Measurements from ENCODE around the gene SYNE1. TPM values are rescaled to one million over a fixed set of nuclear protein-coding genes. Genes with fewer than 3 reads are reported as not detected.
"Not testable (repeated sequence)": the region's sequence is repeated elsewhere in the genome, so short reads cannot be mapped to it uniquely, and the experiment has no call there.

The SYNE1 gene
- total RNA-seq, 3 donors from 2014 or later: 16.8 to 78.6 (median 22.3) TPM

DNA sequence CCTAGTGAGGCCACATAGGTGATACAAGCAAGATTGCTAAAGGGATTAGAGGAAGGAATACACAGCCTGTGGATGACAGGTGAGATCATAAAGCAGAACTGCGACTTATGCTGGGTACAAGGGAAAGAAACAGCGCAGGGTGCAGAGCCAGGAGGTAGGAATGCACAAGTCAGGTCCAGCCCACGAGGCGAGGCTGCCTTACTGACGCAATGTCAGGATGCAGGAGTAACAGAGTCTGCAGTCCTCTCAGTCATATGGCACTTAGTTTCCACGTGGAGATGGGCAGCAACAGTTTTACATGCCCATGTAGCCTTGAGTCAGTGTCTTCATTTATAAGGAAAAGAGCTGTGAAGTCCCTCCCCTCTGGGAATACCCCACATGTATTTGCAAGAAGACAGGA, 210.9 kb downstream of the SYNE1 start:
- Histone ChIP-seq H3K4me1 (ENCODE audit: low read depth) (no peaks in the 10 kb centered on the region), H3K9me3 (no peaks in the 10 kb centered on the region), H3K36me3 (ENCODE audit: low read depth) (no peaks in the 10 kb centered on the region), H3K4me3 (no peak overlapping the region)
- no peak for TF ChIP-seq CTCF (IDR thresholded peaks at IDR 0.05)
- intact Hi-C loops (cut with DNase I, micrococcal nuclease): no loop called here
- DNase-seq (no peak), ATAC-seq (no peak)

GRCh38 chr6:152423216-152424103, 213.7 kb downstream of the SYNE1 start:
- intact Hi-C loops (cut with DNase I, micrococcal nuclease): no loop called here
- H3K9me3 ChIP-seq: peaks cover 7% of the 10 kb centered on the region
- ATAC-seq (no peak), DNase-seq (no peak)
- H3K36me3 ChIP-seq (ENCODE audit: low read depth): no peaks in the 10 kb centered on the region
- no peak overlapping the region for H3K4me3 ChIP-seq
- no peak for TF ChIP-seq CTCF (IDR thresholded peaks at IDR 0.05)
- H3K4me1 ChIP-seq (ENCODE audit: low read depth): no peaks in the 10 kb centered on the region

DNA sequence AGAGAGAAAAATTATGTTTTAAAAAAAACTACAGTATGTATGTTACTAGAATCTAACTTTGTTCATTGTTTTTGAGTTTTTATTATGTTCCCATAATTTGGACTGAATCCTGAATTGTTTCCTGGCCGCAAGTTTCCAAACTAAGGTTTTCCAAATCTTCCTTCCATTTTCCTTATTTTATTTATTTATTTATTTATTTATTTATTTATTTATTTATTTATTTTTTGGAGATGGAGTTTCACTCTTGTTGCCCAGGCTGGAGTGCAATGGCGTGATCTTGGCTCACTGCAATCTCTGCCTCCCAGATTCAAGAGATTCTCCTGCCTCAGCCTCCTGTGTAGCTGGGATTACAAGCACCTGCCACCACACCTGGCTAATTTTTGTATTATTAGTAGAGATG, 215.7 kb downstream of the SYNE1 start:
- DNase-seq; H3K4me1 ChIP-seq (ENCODE audit: low read depth); ATAC-seq; H3K4me3 ChIP-seq; intact Hi-C loops (cut with DNase I, micrococcal nuclease); H3K9me3 ChIP-seq; H3K36me3 ChIP-seq (ENCODE audit: low read depth): not testable (repeated sequence)

GRCh38 chr6:152420696-152421095, 216.5 kb downstream of the SYNE1 start:
- ATAC-seq (no peak), DNase-seq (no peak)
- H3K36me3 ChIP-seq (ENCODE audit: low read depth): no peaks in the 10 kb centered on the region
- no peaks in the 10 kb centered on the region for H3K4me1 ChIP-seq (ENCODE audit: low read depth)
- no peak for TF ChIP-seq CTCF (IDR thresholded peaks at IDR 0.05)
- intact Hi-C loops (cut with DNase I, micrococcal nuclease): no loop called here
- no peak overlapping the region for H3K4me3 ChIP-seq
- H3K9me3 ChIP-seq: peaks cover 7% of the 10 kb centered on the region

DNA sequence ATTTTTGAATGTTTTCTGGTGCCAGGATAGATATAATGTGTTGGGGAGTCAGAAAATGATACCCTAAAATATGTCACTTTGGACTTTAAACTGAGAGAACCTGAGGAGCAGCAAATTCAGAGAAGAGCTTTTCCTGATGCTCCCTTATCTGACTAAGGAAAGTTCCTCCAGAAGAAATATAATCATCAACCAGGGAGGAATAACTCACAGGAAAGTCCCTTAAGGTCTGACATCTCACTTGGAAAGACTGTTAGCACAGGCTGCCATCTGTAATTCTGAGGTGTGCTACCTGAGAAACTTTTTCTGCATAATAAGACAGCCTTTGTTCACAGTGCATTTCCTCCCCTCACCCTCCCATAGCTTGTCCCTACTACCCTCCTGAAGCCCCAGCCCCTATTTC, 218.6 kb downstream of the SYNE1 start:
- ATAC-seq (no peak), DNase-seq (no peak)
- Histone ChIP-seq H3K4me3 (no peak overlapping the region), H3K4me1 (ENCODE audit: low read depth) (no peaks in the 10 kb centered on the region), H3K9me3 (peaks cover 7% of the 10 kb centered on the region), H3K36me3 (ENCODE audit: low read depth) (no peaks in the 10 kb centered on the region)
- intact Hi-C loops (cut with DNase I, micrococcal nuclease): no loop called here
- TF ChIP-seq CTCF (IDR thresholded peaks at IDR 0.05): no peak

GRCh38 chr6:152416652-152417051, 220.5 kb downstream of the SYNE1 start:
- H3K4me3 ChIP-seq: no peak overlapping the region
- no peaks in the 10 kb centered on the region for H3K36me3 ChIP-seq (ENCODE audit: low read depth)
- H3K9me3 ChIP-seq: peaks cover 7% of the 10 kb centered on the region
- no peak for TF ChIP-seq CTCF (IDR thresholded peaks at IDR 0.05)
- ATAC-seq (no peak), DNase-seq (no peak)
- H3K4me1 ChIP-seq (ENCODE audit: low read depth): no peaks in the 10 kb centered on the region
- intact Hi-C loops (cut with DNase I, micrococcal nuclease): no loop called here
